ENCODE results near the gene GTF3C4. TPM values are rescaled to one million over a fixed set of nuclear protein-coding genes. Genes with fewer than 3 reads are reported as not detected.

The GTF3C4 gene
- total RNA-seq, 1 donor from 2014 or later = 41.9 TPM

DNA sequence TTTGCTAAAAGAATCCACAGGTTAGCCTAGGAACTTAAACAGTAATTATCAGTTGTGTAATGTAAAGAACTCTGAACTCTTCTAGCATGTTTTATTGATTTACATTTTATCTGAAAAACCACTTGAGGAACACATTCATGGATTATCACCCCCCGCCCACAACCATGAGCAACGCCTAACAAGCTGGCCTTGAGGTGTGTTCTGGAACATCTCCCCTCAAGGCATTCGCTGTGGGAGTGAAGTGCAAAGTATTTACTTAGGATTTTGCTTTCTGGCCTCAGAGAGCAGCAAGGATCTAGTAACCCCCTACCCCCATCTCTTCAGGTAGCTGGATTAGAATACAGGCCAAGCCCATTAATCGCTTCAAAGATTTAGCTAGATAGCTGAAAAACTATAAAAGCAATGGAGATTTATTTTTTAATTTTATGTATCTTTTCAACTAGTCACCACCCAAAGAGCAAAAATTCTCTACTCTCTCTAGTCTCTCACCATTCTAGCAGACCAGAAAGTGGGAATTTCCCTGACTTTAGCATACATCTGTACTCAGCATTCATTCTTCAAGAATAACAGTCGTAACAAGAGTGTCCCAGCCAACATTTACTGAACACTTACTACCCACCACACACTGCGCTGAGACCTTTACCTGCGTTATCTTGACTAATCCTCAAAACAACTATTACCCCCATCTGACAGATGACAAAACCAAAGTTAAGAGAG lies 37.7 kb upstream of the GTF3C4 start:
- Mint-ChIP-seq H3K27me3 (ENCODE audit: low read depth) (no peaks in the 10 kb centered on the region), H3K27ac (ENCODE audit: unreplicated experiment) (no peak overlapping the region), H3K4me3 (no peak overlapping the region), H3K4me1 (no peaks in the 10 kb centered on the region), H3K36me3 (ENCODE audit: low read depth) (peaks cover 4% of the 10 kb centered on the region), H3K9me3 (no peaks in the 10 kb centered on the region)
- no peak for TF ChIP-seq CTCF (conservative IDR thresholded peaks at IDR 0.05)
- no peak for DNase-seq (ENCODE audit: low read depth, low spot score)

DNA sequence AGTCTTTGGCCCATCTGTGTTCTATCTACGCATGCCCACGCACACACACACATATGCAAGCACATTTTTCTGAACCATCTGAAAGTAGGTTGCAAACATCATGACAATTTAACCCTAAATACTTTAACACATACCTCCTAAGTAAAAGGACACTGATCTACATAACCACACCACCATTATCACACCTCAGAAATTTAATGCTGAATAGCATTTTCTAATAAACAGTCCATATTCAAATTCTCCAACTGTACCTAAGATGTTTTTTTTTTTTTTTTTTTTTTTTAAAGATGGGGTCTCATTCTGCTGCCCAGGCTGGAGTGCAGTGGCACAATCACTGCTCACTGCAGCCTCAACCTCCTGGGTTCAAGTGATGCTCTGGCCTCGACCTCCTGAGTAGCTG lies 35.9 kb upstream of the GTF3C4 start:
- no peaks in the 10 kb centered on the region for H3K4me1 Mint-ChIP-seq
- no peak for DNase-seq (ENCODE audit: low read depth, low spot score)
- H3K4me3 Mint-ChIP-seq = no peak overlapping the region
- H3K9me3 Mint-ChIP-seq = no peaks in the 10 kb centered on the region
- no peak for TF ChIP-seq CTCF (conservative IDR thresholded peaks at IDR 0.05)
- H3K27me3 Mint-ChIP-seq (ENCODE audit: low read depth) = no peaks in the 10 kb centered on the region
- peaks cover 8% of the 10 kb centered on the region for H3K36me3 Mint-ChIP-seq (ENCODE audit: low read depth)
- H3K27ac Mint-ChIP-seq (ENCODE audit: unreplicated experiment) = no peak overlapping the region

GRCh38 chr9:132637351-132637750 lies 32.9 kb upstream of the GTF3C4 start:
- Mint-ChIP-seq H3K36me3 (ENCODE audit: low read depth) (peaks cover 8% of the 10 kb centered on the region), H3K4me1 (no peaks in the 10 kb centered on the region), H3K27ac (ENCODE audit: unreplicated experiment) (no peak overlapping the region), H3K4me3 (no peak overlapping the region), H3K27me3 (ENCODE audit: low read depth) (no peaks in the 10 kb centered on the region), H3K9me3 (no peaks in the 10 kb centered on the region)
- DNase-seq (ENCODE audit: low read depth, low spot score) = no peak
- TF ChIP-seq CTCF (conservative IDR thresholded peaks at IDR 0.05) = no peak

DNA sequence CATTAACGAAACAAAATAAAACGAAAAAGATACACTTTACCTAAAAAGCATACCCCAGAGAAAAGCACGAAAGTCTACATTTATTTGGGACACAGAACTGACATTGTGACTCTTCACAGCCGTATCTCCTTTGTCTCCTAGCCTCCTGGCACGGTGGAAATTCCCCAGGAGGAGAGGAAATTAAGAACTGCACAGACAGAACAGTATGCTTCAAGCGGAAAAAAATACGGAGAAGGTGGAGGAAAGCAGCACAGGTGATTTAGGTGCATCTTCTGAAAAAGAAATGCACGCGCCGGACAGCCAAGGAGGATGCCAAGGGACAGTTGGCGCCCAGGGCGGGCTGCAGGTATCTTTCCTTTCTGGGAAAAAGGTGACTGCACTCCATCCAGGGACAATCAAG lies 32.5 kb upstream of the GTF3C4 start:
- TF ChIP-seq CTCF (conservative IDR thresholded peaks at IDR 0.05) = no peak
- H3K27me3 Mint-ChIP-seq (ENCODE audit: low read depth) = no peaks in the 10 kb centered on the region
- H3K36me3 Mint-ChIP-seq (ENCODE audit: low read depth) = peaks cover 8% of the 10 kb centered on the region
- no peaks in the 10 kb centered on the region for H3K4me1 Mint-ChIP-seq
- no peaks in the 10 kb centered on the region for H3K9me3 Mint-ChIP-seq
- H3K4me3 Mint-ChIP-seq = no peak overlapping the region
- no peak for DNase-seq (ENCODE audit: low read depth, low spot score)
- H3K27ac Mint-ChIP-seq (ENCODE audit: unreplicated experiment) = no peak overlapping the region

GRCh38 chr9:132638240-132638639 lies 32.0 kb upstream of the GTF3C4 start:
- Mint-ChIP-seq H3K4me1 (no peaks in the 10 kb centered on the region), H3K27ac (ENCODE audit: unreplicated experiment) (no peak overlapping the region), H3K4me3 (no peak overlapping the region), H3K36me3 (ENCODE audit: low read depth) (peaks cover 8% of the 10 kb centered on the region), H3K27me3 (ENCODE audit: low read depth) (no peaks in the 10 kb centered on the region), H3K9me3 (no peaks in the 10 kb centered on the region)
- DNase-seq (ENCODE audit: low read depth, low spot score) = no peak
- TF ChIP-seq CTCF (conservative IDR thresholded peaks at IDR 0.05) = no peak
